SK-N-MC (cell line): Measurements from ENCODE around the gene EBPL.
"Not testable (repeated sequence)": the region's sequence is repeated elsewhere in the genome, so short reads cannot be mapped to it uniquely, and the experiment has no call there.

ENCODE experiments used
- DNase-seq: peaks from one replicate; pipeline ENCODE4 v3.0.0-alpha.2; 2011; ENCODE audit warnings: low read depth, low spot score
- H3K27ac ChIP-seq: fragments of 200-600 bp; sonication (generic); 2 replicates; pipeline ENCODE4 v1.5.1; 2016; ENCODE audit warnings: mixed run types
- H3K36me3 ChIP-seq: fragments of 200-600 bp; sonication (generic); 2 replicates; pipeline ENCODE4 v1.6.1; 2017; ENCODE audit warnings: antibody characterized with exemption, low read length, mixed read lengths; ENCODE audit not compliant: insufficient read depth
- H3K4me3 ChIP-seq: fragments of 200-600 bp; sonication (generic); 2 replicates; pipeline ENCODE4 v1.5.1; 2016
- H3K9ac ChIP-seq: fragments of 200-600 bp; sonication (generic); 2 replicates; pipeline ENCODE4 v1.8.0; 2017; ENCODE audit warnings: mixed run types, mixed read lengths; ENCODE audit not compliant: insufficient read length
- H3K9me3 ChIP-seq: fragments of 200-600 bp; sonication (generic); 2 replicates; pipeline ENCODE4 v1.6.1; 2017; ENCODE audit warnings: low read depth, mild to moderate bottlenecking, antibody characterized with exemption, low read length, moderate library complexity, mixed read lengths
- EZH2 ChIP-seq: fragments of 200-600 bp; sonication (generic); IDR thresholded peaks from one replicate; pipeline ENCODE4 v1.6.1; 2017; ENCODE audit warnings: antibody characterized with exemption
- FOXP2 ChIP-seq: optimal IDR thresholded peaks from 2 replicates; pipeline ENCODE3; 2011; ENCODE audit warnings: mild to moderate bottlenecking, moderate library complexity; ENCODE audit not compliant: insufficient read depth; ENCODE audit errors: extremely low read length, control extremely low read depth
- POLR2AphosphoS5 ChIP-seq: IDR thresholded peaks from 2 replicates; pipeline ENCODE4 v1.6.1; 2012; ENCODE audit warnings: mild to moderate bottlenecking, low read depth, low read length, borderline replicate concordance

The EBPL gene

GRCh38 chr13:49690995-49691784 is at the start of gene EBPL:
TSS of gene EBPL (minus strand) at chr13:49691486. CDS start at chr13:49691424, 62 bp downstream.
- TF ChIP-seq POLR2AphosphoS5 = peak; percentile 92
- no peak for TF ChIP-seq FOXP2
- peak within 1 kb of the TSS; percentile 93 for H3K4me3 ChIP-seq
- peaks cover 26% of the 10 kb centered on the region for H3K36me3 ChIP-seq
- H3K27ac ChIP-seq = peak within 1 kb of the TSS; percentile 94
- H3K9ac ChIP-seq = peak within 1 kb of the TSS; percentile 79
- DNase-seq = no peak
- no peaks in the 10 kb centered on the region for H3K9me3 ChIP-seq

- Histone ChIP-seq H3K36me3 (peaks cover 46% of the 10 kb centered on the region), H3K4me3 (no peak overlapping the region), H3K9ac (no peak overlapping the region), H3K27ac (no peak overlapping the region), H3K9me3 (no peaks in the 10 kb centered on the region)
- no peak for DNase-seq
- TF ChIP-seq FOXP2 (no peak), POLR2AphosphoS5 (no peak), EZH2 (no peak)
Observed at GRCh38 chr13:49740870-49741269, 49.6 kb upstream of the EBPL start.

GRCh38 chr13:49739498-49740187 is 48.4 kb upstream of the EBPL start:
- Histone ChIP-seq H3K27ac (no peak overlapping the region), H3K36me3 (peaks cover 36% of the 10 kb centered on the region), H3K9me3 (no peaks in the 10 kb centered on the region), H3K9ac (no peak overlapping the region), H3K4me3 (no peak overlapping the region)
- DNase-seq = no peak
- no peak for TF ChIP-seq POLR2AphosphoS5
- TF ChIP-seq EZH2 = no peak
- TF ChIP-seq FOXP2 = no peak

GRCh38 chr13:49733181-49733951 is 42.1 kb upstream of the EBPL start:
- Histone ChIP-seq H3K36me3 (peaks cover 25% of the 10 kb centered on the region), H3K4me3 (no peak overlapping the region), H3K9me3 (no peaks in the 10 kb centered on the region), H3K27ac (no peak overlapping the region), H3K9ac (no peak overlapping the region)
- DNase-seq = no peak
- TF ChIP-seq FOXP2 (no peak), EZH2 (no peak), POLR2AphosphoS5 (no peak)

GRCh38 chr13:49731766-49732165 is 40.5 kb upstream of the EBPL start:
- H3K4me3 ChIP-seq = no peak overlapping the region
- H3K36me3 ChIP-seq = peaks cover 34% of the 10 kb centered on the region
- DNase-seq = no peak
- H3K9me3 ChIP-seq = no peaks in the 10 kb centered on the region
- no peak for TF ChIP-seq EZH2
- TF ChIP-seq FOXP2 = no peak
- no peak for TF ChIP-seq POLR2AphosphoS5
- H3K9ac ChIP-seq = no peak overlapping the region
- H3K27ac ChIP-seq = no peak overlapping the region

- Histone ChIP-seq H3K4me3 (no peak overlapping the region), H3K36me3 (peaks cover 81% of the 10 kb centered on the region), H3K9ac (no peak overlapping the region), H3K27ac (no peak overlapping the region), H3K9me3 (no peaks in the 10 kb centered on the region)
- no peak for DNase-seq
- TF ChIP-seq FOXP2 (no peak), POLR2AphosphoS5 (no peak), EZH2 (no peak)
Observed at GRCh38 chr13:49716615-49717014, 25.3 kb upstream of the EBPL start.

GRCh38 chr13:49714757-49715156 is 23.5 kb upstream of the EBPL start:
- TF ChIP-seq FOXP2 (no peak), POLR2AphosphoS5 (no peak), EZH2 (no peak)
- H3K36me3 ChIP-seq = peaks cover 81% of the 10 kb centered on the region

GRCh38 chr13:49711218-49711863 is 20.1 kb upstream of the EBPL start:
- DNase-seq = no peak

More at GRCh38 chr13:49714757-49715156, 23.5 kb upstream of the EBPL start:
- Histone ChIP-seq H3K9ac (no peak overlapping the region), H3K27ac (no peak overlapping the region), H3K9me3 (no peaks in the 10 kb centered on the region), H3K4me3 (no peak overlapping the region)
- DNase-seq = no peak

GRCh38 chr13:49704264-49704663 is 13.0 kb upstream of the EBPL start:
- H3K27ac ChIP-seq, H3K9me3 ChIP-seq, DNase-seq, H3K4me3 ChIP-seq, H3K9ac ChIP-seq: not testable (repeated sequence)
- peaks cover 61% of the 10 kb centered on the region for H3K36me3 ChIP-seq

More at GRCh38 chr13:49711218-49711863, 20.1 kb upstream of the EBPL start:
- Histone ChIP-seq H3K36me3 (peaks cover 69% of the 10 kb centered on the region), H3K9ac (no peak overlapping the region), H3K9me3 (no peaks in the 10 kb centered on the region), H3K27ac (no peak overlapping the region), H3K4me3 (no peak overlapping the region)
- TF ChIP-seq FOXP2 = no peak
- no peak for TF ChIP-seq POLR2AphosphoS5
- TF ChIP-seq EZH2 = no peak
